Body of pancreas (tissue), 4 donors: Measurements from ENCODE around the gene ST14.

Experiments used
- CTCF ChIP-seq, 7 experiments: fragments of 450-650 bp in 4 of 7; fragments of 200-600 bp in 3 of 7; sonication (generic) in 3 of 7; IDR thresholded peaks; one replicate each; pipeline ENCODE4 v1.5.1; 2016 to 2019; ENCODE audit warnings: antibody characterized with exemption in 7 of 7
- POLR2A ChIP-seq, 3 donors: fragments of 450-650 bp; IDR thresholded peaks; one replicate each; pipeline ENCODE4 v1.6.1; 2016; ENCODE audit warnings: antibody characterized with exemption in 3 of 3, mild to moderate bottlenecking in 2 of 3

- no peak for TF ChIP-seq CTCF (IDR thresholded peaks at IDR 0.05)
- no peak for TF ChIP-seq POLR2A (IDR thresholded peaks at IDR 0.05)
These were observed 59.0 kb downstream of the ST14 start for GRCh38 chr11:130218501-130219070.
